GDM1 (cell line): Measurements from ENCODE around the gene CDC42SE2.

Experiments used
- DNase-seq: peaks from one replicate; lab custom pipeline; 2025; lab: John Stamatoyannopoulos, UW

CDC42SE2 gene

GRCh38 chr5:131441184-131441583 is 177.3 kb downstream of the CDC42SE2 start:
- DNase-seq: no peak
